ENCODE results near the gene LRRC3C. TPM values are rescaled to one million over a fixed set of nuclear protein-coding genes. Genes with fewer than 3 reads are reported as not detected.

Gene LRRC3C
- total and polyA plus RNA-seq, 5 donors, result not detected

GRCh38 chr17:39969375-39969774 lies 41.8 kb downstream of the LRRC3C start:
- Histone ChIP-seq H3K4me1 (ENCODE audit: control insufficient read depth, insufficient read depth, low read length) (no peaks in the 10 kb centered on the region), H3K27me3 (ENCODE audit: control insufficient read depth, insufficient read depth) (no peaks in the 10 kb centered on the region), H3K9me3 (ENCODE audit: control insufficient read depth, low read length) (no peaks in the 10 kb centered on the region), H3K4me3 (ENCODE audit: low read length) (no peak overlapping the region), H3K27ac (ENCODE audit: low read length) (no peak overlapping the region)
- ATAC-seq, result no peak
- 61% methylated on average over 6 of the region's 6 CpGs for WGBS
- intact Hi-C loops (cut with DNase I), result loop anchor here in 1 of 4 donors (10.0 kb wide), 1 partner anchor 95 kb away; no protein-coding TSS in a partner anchor
- DNase-seq, result no peak

- no peak overlapping the region for H3K4me3 ChIP-seq (ENCODE audit: low read length)
- H3K27ac ChIP-seq (ENCODE audit: low read length), result no peak overlapping the region
- no peaks in the 10 kb centered on the region for H3K9me3 ChIP-seq (ENCODE audit: control insufficient read depth, low read length)
- WGBS, result 61% methylated on average over 7 of the region's 7 CpGs
- no peaks in the 10 kb centered on the region for H3K27me3 ChIP-seq (ENCODE audit: control insufficient read depth, insufficient read depth)
- ATAC-seq (no peak), DNase-seq (no peak)
- intact Hi-C loops (cut with DNase I), result no loop called here
- H3K4me1 ChIP-seq (ENCODE audit: control insufficient read depth, insufficient read depth, low read length), result no peaks in the 10 kb centered on the region
Measured at GRCh38 chr17:39970157-39970692, 42.7 kb downstream of the LRRC3C start.

- 81% methylated on average over 4 of the region's 4 CpGs for WGBS
- DNase-seq (no peak), ATAC-seq (no peak)
- Histone ChIP-seq H3K4me3 (ENCODE audit: low read length) (no peak overlapping the region), H3K27me3 (ENCODE audit: control insufficient read depth, insufficient read depth) (no peaks in the 10 kb centered on the region), H3K9me3 (ENCODE audit: control insufficient read depth, low read length) (no peaks in the 10 kb centered on the region), H3K4me1 (ENCODE audit: control insufficient read depth, insufficient read depth, low read length) (no peaks in the 10 kb centered on the region), H3K27ac (ENCODE audit: low read length) (no peak overlapping the region)
- intact Hi-C loops (cut with DNase I), result no loop called here
Measured at GRCh38 chr17:39971076-39971603, 43.6 kb downstream of the LRRC3C start.

GRCh38 chr17:39972271-39972670 lies 44.7 kb downstream of the LRRC3C start:
- no peak overlapping the region for H3K27ac ChIP-seq (ENCODE audit: low read length)
- no peaks in the 10 kb centered on the region for H3K9me3 ChIP-seq (ENCODE audit: control insufficient read depth, low read length)
- no peak overlapping the region for H3K4me3 ChIP-seq (ENCODE audit: low read length)
- no peak for DNase-seq
- no peaks in the 10 kb centered on the region for H3K4me1 ChIP-seq (ENCODE audit: control insufficient read depth, insufficient read depth, low read length)
- 22% methylated on average over 3 of the region's 3 CpGs for WGBS
- ATAC-seq, result peak in 1 of 2 donors; percentile 33
- H3K27me3 ChIP-seq (ENCODE audit: control insufficient read depth, insufficient read depth), result no peaks in the 10 kb centered on the region
- intact Hi-C loops (cut with DNase I), result no loop called here

- no peak overlapping the region for H3K4me3 ChIP-seq (ENCODE audit: low read length)
- DNase-seq, result no peak
- intact Hi-C loops (cut with DNase I), result no loop called here
- H3K9me3 ChIP-seq (ENCODE audit: control insufficient read depth, low read length), result no peaks in the 10 kb centered on the region
- 81% methylated on average over 2 of the region's 2 CpGs for whole genome bisulfite sequencing
- H3K4me1 ChIP-seq (ENCODE audit: control insufficient read depth, insufficient read depth, low read length), result no peaks in the 10 kb centered on the region
- H3K27ac ChIP-seq (ENCODE audit: low read length), result no peak overlapping the region
- ATAC-seq, result no peak
- no peaks in the 10 kb centered on the region for H3K27me3 ChIP-seq (ENCODE audit: control insufficient read depth, insufficient read depth)
Measured at GRCh38 chr17:39973496-39973895, 46.0 kb downstream of the LRRC3C start.

GRCh38 chr17:39974433-39974832 lies 46.9 kb downstream of the LRRC3C start:
- H3K27ac ChIP-seq (ENCODE audit: low read length), result no peak overlapping the region
- DNase-seq (no peak), ATAC-seq (no peak)
- no peaks in the 10 kb centered on the region for H3K9me3 ChIP-seq (ENCODE audit: control insufficient read depth, low read length)
- H3K4me1 ChIP-seq (ENCODE audit: control insufficient read depth, insufficient read depth, low read length), result no peaks in the 10 kb centered on the region
- intact Hi-C loops (cut with DNase I), result no loop called here
- 73% methylated on average over 5 of the region's 5 CpGs for WGBS
- H3K27me3 ChIP-seq (ENCODE audit: control insufficient read depth, insufficient read depth), result no peaks in the 10 kb centered on the region
- H3K4me3 ChIP-seq (ENCODE audit: low read length), result no peak overlapping the region

GRCh38 chr17:39975801-39976200 lies 48.3 kb downstream of the LRRC3C start:
- intact Hi-C loops (cut with DNase I), result no loop called here
- WGBS, result 64% methylated on average over 4 of the region's 4 CpGs
- H3K9me3 ChIP-seq (ENCODE audit: control insufficient read depth, low read length), result no peaks in the 10 kb centered on the region
- no peaks in the 10 kb centered on the region for H3K4me1 ChIP-seq (ENCODE audit: control insufficient read depth, insufficient read depth, low read length)
- H3K27me3 ChIP-seq (ENCODE audit: control insufficient read depth, insufficient read depth), result no peaks in the 10 kb centered on the region
- DNase-seq (no peak), ATAC-seq (no peak)
- H3K27ac ChIP-seq (ENCODE audit: low read length), result no peak overlapping the region
- no peak overlapping the region for H3K4me3 ChIP-seq (ENCODE audit: low read length)

GRCh38 chr17:39979016-39979670 lies 51.6 kb downstream of the LRRC3C start:
- Histone ChIP-seq H3K9me3 (ENCODE audit: control insufficient read depth, low read length) (no peaks in the 10 kb centered on the region), H3K27ac (ENCODE audit: low read length) (no peak overlapping the region), H3K4me3 (ENCODE audit: low read length) (no peak overlapping the region), H3K27me3 (ENCODE audit: control insufficient read depth, insufficient read depth) (no peaks in the 10 kb centered on the region), H3K4me1 (ENCODE audit: control insufficient read depth, insufficient read depth, low read length) (no peaks in the 10 kb centered on the region)
- WGBS, result 62% methylated on average over 5 of the region's 5 CpGs
- ATAC-seq (no peak), DNase-seq (no peak)
- intact Hi-C loops (cut with DNase I), result no loop called here

- Histone ChIP-seq H3K4me3 (ENCODE audit: low read length) (peak overlapping the region; percentile 58), H3K27me3 (ENCODE audit: control insufficient read depth, insufficient read depth) (no peaks in the 10 kb centered on the region), H3K4me1 (ENCODE audit: control insufficient read depth, insufficient read depth, low read length) (no peaks in the 10 kb centered on the region), H3K27ac (ENCODE audit: low read length) (peak overlapping the region; percentile 83), H3K9me3 (ENCODE audit: control insufficient read depth, low read length) (no peaks in the 10 kb centered on the region)
- peak; percentile 10 to 33 for ATAC-seq
- intact Hi-C loops (cut with DNase I), result loop anchor here in 1 of 4 donors (2.0 kb wide), 1 partner anchor 21 kb away; no protein-coding TSS in a partner anchor
- peak in 1 of 3 donors; percentile 54 for DNase-seq
- WGBS, result under 1% methylated on average over 10 of the region's 10 CpGs
Measured at GRCh38 chr17:39979893-39980350, 52.4 kb downstream of the LRRC3C start.

GRCh38 chr17:39980351-39981206 lies 53.0 kb downstream of the LRRC3C start, which contains the start of gene PSMD3:
Gene PSMD3, plus strand, starts transcription at chr17:39980807. Its CDS starts 164 bp downstream, at chr17:39980971.
- Histone ChIP-seq H3K27me3 (ENCODE audit: control insufficient read depth, insufficient read depth) (no peaks in the 10 kb centered on the region), H3K4me3 (ENCODE audit: low read length) (peak within 1 kb of the TSS; percentile 81), H3K9me3 (ENCODE audit: control insufficient read depth, low read length) (no peaks in the 10 kb centered on the region), H3K4me1 (ENCODE audit: control insufficient read depth, insufficient read depth, low read length) (no peaks in the 10 kb centered on the region), H3K27ac (ENCODE audit: low read length) (peak within 1 kb of the TSS; percentile 83)
- intact Hi-C loops (cut with DNase I), result loop anchor here in 1 of 4 donors (2.0 kb wide), 1 partner anchor 22 kb away; no protein-coding TSS in a partner anchor
- ATAC-seq (peak; percentile 97), DNase-seq (peak; percentile 97 to 99 (median 98))
- under 1% methylated on average over 84 of the region's 84 CpGs for WGBS

Data from right cardiac atrium (tissue), 5 donors.